Endothelial cell of umbilical vein (primary cell): ENCODE measurements around the gene HDAC4. TPM values are rescaled to one million over a fixed set of nuclear protein-coding genes. Genes with fewer than 3 reads are reported as not detected.

ENCODE experiments used
- BruUV-seq: library from RNA; stranded (reverse); fragments of 400-500 nt; replicated peaks from 2 replicates; lab custom pipeline; 2021; lab: Mats Ljungman, UMichigan
- CTCF ChIA-PET: fragments of 300-600, 350-600 bp; sonication (Branson Sonifier 250); formaldehyde crosslinking; loops from one replicate; lab custom pipeline; 2021; ENCODE audit warnings: antibody characterized with exemption, inconsistent platforms; lab: Charles Lee
- POLR2A ChIA-PET: fragments of 300-600, 350-600 bp; sonication (Branson Sonifier 250); formaldehyde crosslinking; loops from one replicate; lab custom pipeline; 2021; ENCODE audit warnings: antibody characterized with exemption, inconsistent platforms; lab: Charles Lee
- DNase-seq: peaks from one replicate; pipeline ENCODE4 v3.0.0-alpha.2; 2011; ENCODE audit warnings: low read depth, low spot score
- FAIRE-seq: peaks from 2 replicates; lab custom pipeline; 2011; peaks lifted over from hg19 to GRCh38; lab: Jason Lieb, UNC
- H2AFZ ChIP-seq: 2 replicates; pipeline ENCODE4 v1.6.0; 2012; ENCODE audit warnings: low read depth, low read length, control low read depth, inconsistent platforms
- H3K27ac ChIP-seq: 2 replicates; pipeline ENCODE4 v1.5.1; 2011; ENCODE audit warnings: low read depth, mild to moderate bottlenecking, control low read depth, low read length, moderate library complexity; ENCODE audit not compliant: insufficient read depth
- H3K27me3 ChIP-seq, 2 experiments: 2 replicates each; pipeline versions ENCODE4 v1.6.0 to v1.6.1; 2011; ENCODE audit warnings: low read length in 2 of 2, mixed read lengths in 1 of 2; ENCODE audit not compliant: control insufficient read depth in 2 of 2, insufficient read depth in 2 of 2
- H3K36me3 ChIP-seq, 2 experiments: 2 replicates in 1 of 2; 3 replicates in 1 of 2; pipeline ENCODE4 v1.5.1; 2011; ENCODE audit warnings: low read length in 2 of 2, mild to moderate bottlenecking in 1 of 2, moderate library complexity in 1 of 2; ENCODE audit not compliant: control insufficient read depth in 2 of 2, insufficient read depth in 2 of 2; ENCODE audit errors: extremely low read depth in 1 of 2
- H3K4me1 ChIP-seq: 3 replicates; pipeline ENCODE4 v1.5.1; 2011; ENCODE audit warnings: mild to moderate bottlenecking, low read length; ENCODE audit not compliant: control insufficient read depth, insufficient read depth; ENCODE audit errors: extremely low read depth
- H3K4me2 ChIP-seq: 2 replicates; pipeline ENCODE4 v1.6.1; 2011; ENCODE audit warnings: low read length, control low read depth, mixed read lengths; ENCODE audit not compliant: insufficient read depth
- H3K4me3 ChIP-seq, 3 experiments: fragments of 200-600 bp in 1 of 3; sonication (generic), shearing (Covaris generic) in 1 of 3; replicated peaks in 1 of 3; 2 replicates each; pipeline ENCODE4 v1.5.1; 2011 to 2016; ENCODE audit warnings: control low read depth in 3 of 3, low read length in 3 of 3, mild to moderate bottlenecking in 2 of 3, inconsistent platforms in 1 of 3, low read depth in 1 of 3, moderate library complexity in 1 of 3; ENCODE audit not compliant: insufficient read depth in 1 of 3
- H3K79me2 ChIP-seq: 2 replicates; pipeline ENCODE4 v1.6.0; 2012; ENCODE audit warnings: low read length, inconsistent platforms; ENCODE audit not compliant: control insufficient read depth, insufficient read depth
- H3K9ac ChIP-seq: replicated peaks from 2 replicates; pipeline ENCODE3; 2011; ENCODE audit warnings: low read length, control low read depth; ENCODE audit not compliant: insufficient read depth; ENCODE audit errors: extremely low read depth
- H3K9me1 ChIP-seq: replicated peaks from 3 replicates; pipeline ENCODE4 v1.6.0; 2011; ENCODE audit warnings: mild to moderate bottlenecking, low read length; ENCODE audit not compliant: control insufficient read depth, insufficient read depth; ENCODE audit errors: extremely low read depth
- H3K9me3 ChIP-seq: replicated peaks from 2 replicates; pipeline ENCODE4 v1.5.1; 2012; ENCODE audit warnings: low read length, inconsistent platforms; ENCODE audit not compliant: control insufficient read depth, insufficient read depth
- H4K20me1 ChIP-seq: replicated peaks from 2 replicates; pipeline ENCODE3; 2011; ENCODE audit warnings: mild to moderate bottlenecking, low read length; ENCODE audit not compliant: control insufficient read depth, insufficient read depth; ENCODE audit errors: extremely low read depth
- CTCF ChIP-seq, 2 donors: IDR thresholded peaks; 1 replicate in 1 of 2; 2 replicates in 1 of 2; pipeline ENCODE4 v1.5.1; 2011; ENCODE audit warnings: low read length in 2 of 2, mild to moderate bottlenecking in 2 of 2, moderate library complexity in 2 of 2, control low read depth in 1 of 2, inconsistent platforms in 1 of 2, low read depth in 1 of 2; ENCODE audit not compliant: insufficient read depth in 1 of 2; ENCODE audit errors: extremely low read depth in 1 of 2
- EZH2 ChIP-seq: IDR thresholded peaks from 2 replicates; pipeline ENCODE4 v1.6.1; 2012; ENCODE audit warnings: borderline replicate concordance, low read depth, mild to moderate bottlenecking, moderate library complexity, low read length, inconsistent platforms; ENCODE audit not compliant: severe bottlenecking
- FOS ChIP-seq: IDR thresholded peaks from 2 replicates; pipeline ENCODE4 v1.6.1; 2011; ENCODE audit warnings: mild to moderate bottlenecking, low read length, moderate library complexity, borderline replicate concordance; ENCODE audit not compliant: insufficient read depth
- GATA2 ChIP-seq: IDR thresholded peaks from 2 replicates; pipeline ENCODE4 v1.7.0; 2011; ENCODE audit warnings: low read depth, mild to moderate bottlenecking, moderate library complexity, mixed read lengths, low read length; ENCODE audit not compliant: insufficient read length, insufficient read depth
- JUN ChIP-seq: IDR thresholded peaks from 2 replicates; pipeline ENCODE4 v1.6.1; 2011; ENCODE audit warnings: borderline replicate concordance, low read depth; ENCODE audit not compliant: insufficient read length, insufficient read depth
- MAX ChIP-seq: IDR thresholded peaks from 2 replicates; pipeline ENCODE4 v1.6.1; 2011; ENCODE audit not compliant: insufficient read depth, insufficient read length
- MYC ChIP-seq: IDR thresholded peaks from one replicate; pipeline ENCODE4 v1.6.1; 2011; ENCODE audit warnings: mild to moderate bottlenecking, low read depth, low read length
- POLR2AphosphoS5 ChIP-seq: IDR thresholded peaks from 2 replicates; pipeline ENCODE4 v1.6.1; 2012; ENCODE audit warnings: low read depth, mild to moderate bottlenecking, control low read depth, low read length, moderate library complexity; ENCODE audit not compliant: insufficient read depth
- dilution Hi-C: fragments of 300-500 bp; cut with MboI; formaldehyde crosslinking; loops from one replicate; pipeline ENCODE4 v1.15.0; 2019; ENCODE audit warnings: low sequenced_read_pairs; ENCODE audit not compliant: extremely low pct_ligation_motif_present
- intact Hi-C: fragments of 100-400 bp; cut with micrococcal nuclease; formaldehyde crosslinking; loops from one replicate; pipeline ENCODE4 v1.10.0; 2022
- polyA plus RNA-seq, 4 experiments: library from polyadenylated mRNA; depleted of rRNA in 3 of 4; stranded (reverse) in 3 of 4; unstranded in 1 of 4; fragments of >200 nt; gene quantifications; 2 replicates each; pipeline versions ENCODE4 v1.2.1 to v1.2.3, GENCODE V29; 2011 to 2012; ENCODE audit warnings: missing spikeins in 1 of 4
- total RNA-seq: library from RNA; stranded (reverse); gene quantifications from 2 replicates; pipeline ENCODE4 v1.2.3, GENCODE V29; 2021

The HDAC4 gene
- total and polyA plus RNA-seq, 2 donors (not counting 3 experiments of a cell fraction or from before 2014, with no cell fraction given), result 13.4 to 33.0 TPM

GRCh38 chr2:239445771-239446524 is 45.1 kb upstream of the HDAC4 start:
- Histone ChIP-seq H3K9me3 (no peaks in the 10 kb centered on the region), H3K4me3 (no peak overlapping the region), H3K27ac (no peak overlapping the region), H4K20me1 (no peaks in the 10 kb centered on the region), H3K9me1 (no peaks in the 10 kb centered on the region), H3K4me1 (no peaks in the 10 kb centered on the region), H2AFZ (no peak overlapping the region), H3K27me3 (peaks cover 0 to 3% of the 10 kb centered on the region in 2 experiments), H3K36me3 (no peaks in the 10 kb centered on the region), H3K4me2 (no peak overlapping the region), H3K79me2 (no peaks in the 10 kb centered on the region), H3K9ac (no peak overlapping the region)
- intact Hi-C loops, result no loop called here
- BruUV-seq, result no TSS peak
- FAIRE-seq, result no peak
- ChIA-PET POLR2A (no interaction called here), CTCF (no interaction called here)
- TF ChIP-seq GATA2, result no peak
- no peak for TF ChIP-seq CTCF (IDR thresholded peaks at IDR 0.05; ENCODE audit: extremely low read depth in 1 of 2, insufficient read depth in 1 of 2, low read depth in 1 of 2, low read length in 2 of 2)
- TF ChIP-seq MYC, result no peak
- no peak for TF ChIP-seq POLR2AphosphoS5
- no peak for TF ChIP-seq MAX
- no peak for TF ChIP-seq EZH2
- TF ChIP-seq FOS, result no peak
- no peak for TF ChIP-seq JUN
- no peak for DNase-seq
- dilution Hi-C loops, result no loop called here
